WTC11 (cell line): Measurements from ENCODE around the gene DDR2.

ENCODE experiments used
- ELF4 ChIP-seq: sonication (generic); formaldehyde crosslinking; IDR thresholded peaks from 2 replicates; pipeline ENCODE4 v1.8.1; 2022; ENCODE audit warnings: low read depth, mild to moderate bottlenecking, moderate library complexity, missing genetic modification reagents
- SMAD3 ChIP-seq: sonication (generic); formaldehyde crosslinking; IDR thresholded peaks from 2 replicates; pipeline ENCODE4 v1.8.0; 2022; ENCODE audit warnings: missing genetic modification reagents, mild to moderate bottlenecking, borderline replicate concordance
- TF ChIP-seq, protein P1 (sequence below): fragments of 200-600 bp; IDR thresholded peaks from 2 replicates; pipeline ENCODE4 v1.8.0; 2022; ENCODE audit warnings: antibody characterized with exemption

DNA sequence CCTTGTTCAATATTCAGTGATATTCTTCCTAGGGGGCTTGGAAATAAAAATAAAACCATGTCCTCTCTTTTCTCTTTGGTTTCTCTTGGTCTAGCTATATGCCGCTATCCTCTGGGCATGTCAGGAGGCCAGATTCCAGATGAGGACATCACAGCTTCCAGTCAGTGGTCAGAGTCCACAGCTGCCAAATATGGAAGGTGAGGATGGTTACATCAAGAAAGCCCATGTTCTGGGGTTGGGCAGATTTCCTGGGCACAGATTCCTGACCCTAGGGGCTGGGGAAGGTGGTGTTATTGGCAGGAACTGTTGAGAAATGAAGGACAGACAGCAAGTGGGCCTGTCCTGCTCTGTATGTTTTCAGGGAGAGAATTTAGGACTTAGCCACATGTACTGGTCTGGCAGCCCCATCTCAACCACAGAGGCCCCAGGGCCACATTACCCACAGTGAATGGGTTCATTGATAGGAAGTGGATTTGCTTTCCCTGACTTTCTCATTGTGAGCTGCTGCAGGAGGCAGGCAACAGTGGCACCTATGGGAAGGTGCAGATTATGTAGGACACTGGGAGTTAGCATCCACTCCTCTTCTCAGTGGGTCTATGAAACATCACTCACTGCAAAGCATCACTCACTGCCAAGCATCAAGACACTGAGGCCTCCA is 120.9 kb downstream of the DDR2 start:
- TF ChIP-seq, protein P1, sequence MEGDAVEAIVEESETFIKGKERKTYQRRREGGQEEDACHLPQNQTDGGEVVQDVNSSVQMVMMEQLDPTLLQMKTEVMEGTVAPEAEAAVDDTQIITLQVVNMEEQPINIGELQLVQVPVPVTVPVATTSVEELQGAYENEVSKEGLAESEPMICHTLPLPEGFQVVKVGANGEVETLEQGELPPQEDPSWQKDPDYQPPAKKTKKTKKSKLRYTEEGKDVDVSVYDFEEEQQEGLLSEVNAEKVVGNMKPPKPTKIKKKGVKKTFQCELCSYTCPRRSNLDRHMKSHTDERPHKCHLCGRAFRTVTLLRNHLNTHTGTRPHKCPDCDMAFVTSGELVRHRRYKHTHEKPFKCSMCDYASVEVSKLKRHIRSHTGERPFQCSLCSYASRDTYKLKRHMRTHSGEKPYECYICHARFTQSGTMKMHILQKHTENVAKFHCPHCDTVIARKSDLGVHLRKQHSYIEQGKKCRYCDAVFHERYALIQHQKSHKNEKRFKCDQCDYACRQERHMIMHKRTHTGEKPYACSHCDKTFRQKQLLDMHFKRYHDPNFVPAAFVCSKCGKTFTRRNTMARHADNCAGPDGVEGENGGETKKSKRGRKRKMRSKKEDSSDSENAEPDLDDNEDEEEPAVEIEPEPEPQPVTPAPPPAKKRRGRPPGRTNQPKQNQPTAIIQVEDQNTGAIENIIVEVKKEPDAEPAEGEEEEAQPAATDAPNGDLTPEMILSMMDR = no peak
- no peak for TF ChIP-seq ELF4 (CRISPR knock-in tag)
- TF ChIP-seq SMAD3 = no peak
